GM12878 (cell line): Measurements from ENCODE around the gene HS6ST3. TPM values are rescaled to one million over a fixed set of nuclear protein-coding genes. Genes with fewer than 3 reads are reported as not detected.

Experiments
- ATAC-seq: fragments of 200-7000 bp; cut with Tn5 transposase; 3 replicates; pipeline ENCODE4 v1.9.1; 2020; ENCODE audit warnings: mild to moderate bottlenecking, moderate library complexity
- BruUV-seq: library from RNA; stranded (reverse); fragments of 400-500 nt; replicated peaks from 2 replicates; lab custom pipeline; 2021; lab: Mats Ljungman, UMichigan
- CTCF ChIA-PET: fragments of 300-600 bp; sonication (Branson Sonifier 250); formaldehyde crosslinking; extraction: SDS; loops from one replicate; lab custom pipeline; 2021; ENCODE audit warnings: inconsistent platforms; lab: Yijun Ruan, JAX
- POLR2A ChIA-PET: fragments of 350-600 bp; formaldehyde crosslinking; extraction: SDS; loops from one replicate; lab custom pipeline; 2021; ENCODE audit warnings: inconsistent platforms; lab: Charles Lee
- RAD21 ChIA-PET: fragments of 300-600 bp; sonication (Branson Sonifier 250); formaldehyde crosslinking; loops from one replicate; lab custom pipeline; 2023; ENCODE audit warnings: antibody characterized with exemption; ENCODE audit not compliant: unreplicated experiment; lab: Charles Lee
- SMC1A ChIA-PET: fragments of 300-600 bp; sonication (Branson Sonifier 250); formaldehyde crosslinking; loops from one replicate; lab custom pipeline; 2023; ENCODE audit not compliant: unreplicated experiment, uncharacterized antibody; lab: Charles Lee
- DNase-seq: peaks from one replicate; pipeline ENCODE4 v3.0.0-alpha.2; 2011; ENCODE audit warnings: low read depth, low spot score
- FAIRE-seq: peaks from 3 replicates; lab custom pipeline; 2011; peaks lifted over from hg19 to GRCh38; lab: Jason Lieb, UNC
- H2AFZ ChIP-seq: 2 replicates; pipeline ENCODE4 v1.6.0; 2011; ENCODE audit warnings: low read depth, low read length, control low read depth; ENCODE audit not compliant: control insufficient read depth
- H3K27ac ChIP-seq: 2 replicates; pipeline ENCODE4 v1.5.1; 2011; ENCODE audit warnings: control low read depth; ENCODE audit not compliant: control insufficient read depth, insufficient read depth
- H3K27me3 ChIP-seq, 2 experiments: replicated peaks in 1 of 2; 2 replicates each; pipeline versions ENCODE4 v1.6.0 to v1.6.1; 2011; ENCODE audit warnings: low read length in 1 of 2; ENCODE audit not compliant: control insufficient read depth in 2 of 2, insufficient read depth in 2 of 2
- H3K36me3 ChIP-seq, 2 experiments: 2 replicates each; pipeline ENCODE4 v1.5.1; 2011; ENCODE audit warnings: low read length in 1 of 2; ENCODE audit not compliant: control insufficient read depth in 2 of 2, insufficient read depth in 2 of 2
- H3K4me1 ChIP-seq: 2 replicates; pipeline ENCODE4 v1.6.1; 2011; ENCODE audit warnings: mild to moderate bottlenecking, low read length, moderate library complexity, mixed read lengths; ENCODE audit not compliant: control insufficient read depth, insufficient read depth
- H3K4me2 ChIP-seq: 2 replicates; pipeline ENCODE4 v1.6.0; 2011; ENCODE audit warnings: control low read depth; ENCODE audit not compliant: control insufficient read depth, insufficient read depth
- H3K4me3 ChIP-seq: fragments of 200-600 bp; sonication (generic); 2 replicates; pipeline ENCODE4 v1.5.1; 2016
- H3K79me2 ChIP-seq: 2 replicates; pipeline ENCODE4 v1.6.0; 2011; ENCODE audit warnings: low read length; ENCODE audit not compliant: control insufficient read depth, insufficient read depth
- H3K9ac ChIP-seq: 2 replicates; pipeline ENCODE4 v1.8.0; 2011; ENCODE audit warnings: low read length, control low read depth, mixed read lengths; ENCODE audit not compliant: control insufficient read depth, insufficient read depth
- H3K9me3 ChIP-seq: replicated peaks from 3 replicates; pipeline ENCODE4 v1.5.1; 2011; ENCODE audit warnings: mild to moderate bottlenecking, low read length; ENCODE audit not compliant: control insufficient read depth, insufficient read depth
- H4K20me1 ChIP-seq: 2 replicates; pipeline ENCODE4 v1.6.0; 2011; ENCODE audit not compliant: control insufficient read depth, insufficient read depth
- BMI1 ChIP-seq: fragments of 450-650 bp; IDR thresholded peaks from 2 replicates; pipeline ENCODE4 v1.6.1; 2016; ENCODE audit warnings: mild to moderate bottlenecking, moderate library complexity, borderline replicate concordance
- CHD4 ChIP-seq: fragments of 200-600 bp; sonication (generic); IDR thresholded peaks from 2 replicates; pipeline ENCODE4 v1.6.1; 2016; ENCODE audit warnings: mild to moderate bottlenecking
- EGR1 ChIP-seq, 2 experiments: IDR thresholded peaks; 1 replicate in 1 of 2; 2 replicates in 1 of 2; pipeline ENCODE4 v1.6.1; 2011 to 2012; ENCODE audit warnings: low read depth in 2 of 2, low read length in 2 of 2, borderline replicate concordance in 1 of 2, mild to moderate bottlenecking in 1 of 2, moderate library complexity in 1 of 2
- HDAC2 ChIP-seq: fragments of 200-600 bp; sonication (generic); IDR thresholded peaks from 2 replicates; pipeline ENCODE4 v1.6.1; 2017
- IRF3 ChIP-seq: fragments of 450-650 bp; IDR thresholded peaks from 2 replicates; pipeline ENCODE4 v1.6.1; 2014; ENCODE audit warnings: mild to moderate bottlenecking
- MLLT1 ChIP-seq: fragments of 450-650 bp; IDR thresholded peaks from 2 replicates; pipeline ENCODE4 v1.6.1; 2016; ENCODE audit warnings: mild to moderate bottlenecking
- PML ChIP-seq: IDR thresholded peaks from 2 replicates; pipeline ENCODE4 v1.6.1; 2012; ENCODE audit warnings: low read length, inconsistent platforms
- PRDM15 ChIP-seq: fragments of 450-650 bp; formaldehyde crosslinking; IDR thresholded peaks from 2 replicates; pipeline ENCODE4 v1.4.0; 2020; ENCODE audit warnings: mild to moderate bottlenecking, moderate library complexity
- RAD21 ChIP-seq: IDR thresholded peaks from 2 replicates; pipeline ENCODE4 v1.6.1; 2011; ENCODE audit warnings: mild to moderate bottlenecking, low read depth, low read length, moderate library complexity; ENCODE audit not compliant: insufficient read depth
- ZNF207 ChIP-seq: fragments of 450-650 bp; IDR thresholded peaks from 2 replicates; pipeline ENCODE4 v1.6.1; 2014; ENCODE audit warnings: antibody characterized with exemption, mild to moderate bottlenecking, borderline replicate concordance
- WGBS: methylation state at CpG from one replicate; pipeline ENCODE4 v1.1.6; 2016; ENCODE audit warnings: low lambda C conversion rate; ENCODE audit not compliant: insufficient replicate concordance, insufficient coverage; ENCODE audit errors: missing lambda C conversion rate; 5-methylcytosine and 5-hydroxymethylcytosine counted together
- in situ Hi-C: fragments of 300-500 bp; cut with MboI; formaldehyde crosslinking; loops from 9 replicates; pipeline ENCODE4 v1.14.3; 2018; ENCODE audit warnings: mixed read lengths
- intact Hi-C: fragments of 100-400 bp; cut with micrococcal nuclease; formaldehyde crosslinking; loops from one replicate; pipeline ENCODE4 v1.14.2; 2022; ENCODE audit not compliant: unreplicated experiment
- polyA plus RNA-seq, 11 experiments: library from polyadenylated mRNA; depleted of rRNA in 4 of 11; unstranded in 6 of 11; stranded (reverse) in 5 of 11; fragments of >200 nt; fragmentation: Nextera tagmentation in 4 of 11; fragmentation: Illumina TruSeq in 1 of 11; extraction: Ambion mirVana in 4 of 11; extraction: Trizol in 1 of 11; gene quantifications; 1 replicate in 1 of 11; 2 replicates in 10 of 11; pipeline versions ENCODE4 v1.2.1 to v1.2.3, GENCODE V29; 2011 to 2016; ENCODE audit warnings: inconsistent platforms in 2 of 11, missing spikeins in 2 of 11, low read depth in 1 of 11
- total RNA-seq, 4 experiments: library from RNA; depleted of rRNA in 3 of 4; stranded (reverse); fragments of >200 nt in 3 of 4; fragmentation: Illumina TruSeq in 1 of 4; extraction: Trizol in 1 of 4; gene quantifications; 2 replicates each; pipeline versions ENCODE4 v1.2.1 to v1.2.3, GENCODE V29; 2013 to 2021

The HS6ST3 gene
- total and polyA plus RNA-seq, 10 of the 15 experiments (the other 5 are each of a cell fraction or from before 2014, with no cell fraction given) = under 0.01 to 2.9 TPM; not detected in 8

DNA sequence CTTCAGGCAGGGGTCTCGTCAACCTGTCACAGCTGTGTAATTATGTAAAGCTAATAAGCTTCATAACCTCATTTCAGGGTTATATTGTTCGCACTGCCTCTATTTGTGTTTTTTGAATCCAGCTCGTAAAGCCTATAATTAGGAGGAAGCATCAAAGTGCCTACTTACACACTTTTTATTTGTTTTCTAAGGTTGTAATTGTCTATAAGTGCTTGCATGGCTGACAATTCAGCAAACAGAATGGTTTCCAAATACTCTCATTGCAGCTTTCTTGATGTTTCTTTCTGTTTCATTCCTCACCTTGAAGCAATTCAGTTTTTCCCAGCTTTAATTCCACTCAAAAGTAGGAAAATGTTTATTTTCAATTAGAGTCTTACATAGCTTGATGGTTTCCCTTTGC lies 336.3 kb downstream of the HS6ST3 start:
- no peak for FAIRE-seq
- BruUV-seq = no TSS peak
- in situ Hi-C loops = no loop called here

GRCh38 chr13:96428911-96429310 lies 339.0 kb downstream of the HS6ST3 start:
- Histone ChIP-seq H4K20me1 (no peaks in the 10 kb centered on the region), H3K4me3 (no peak overlapping the region), H3K4me2 (no peak overlapping the region), H3K27me3 (no peaks in the 10 kb centered on the region), H3K4me1 (no peaks in the 10 kb centered on the region), H2AFZ (no peak overlapping the region), H3K79me2 (no peaks in the 10 kb centered on the region), H3K36me3 (no peaks in the 10 kb centered on the region), H3K9ac (no peak overlapping the region), H3K27ac (no peak overlapping the region), H3K9me3 (no peaks in the 10 kb centered on the region)
- no TSS peak for BruUV-seq
- intact Hi-C loops = no loop called here
- TF ChIP-seq MLLT1 (no peak), ZNF207 (no peak), PML (no peak), RAD21 (no peak), PRDM15 (CRISPR knock-in tag) (no peak), IRF3 (no peak), BMI1 (no peak), CHD4 (no peak)
- FAIRE-seq (no peak), ATAC-seq (no peak), DNase-seq (no peak)
- in situ Hi-C loops = no loop called here
- ChIA-PET SMC1A (interaction anchor here (0.6 to 1.1 kb wide), 4 partner anchors 11 to 31 kb away, joined by 3 to 4 read pairs (median 3); no protein-coding TSS in a partner anchor), CTCF (interaction anchor here (0.7 to 1.1 kb wide), 2 partner anchors 18 to 1138 kb away, joined by 3 read pairs; no protein-coding TSS in a partner anchor), RAD21 (no interaction called here), POLR2A (no interaction called here)
- 14% methylated on average over 5 of the region's 5 CpGs for WGBS

More for the DNA sequence above, 336.3 kb downstream of the HS6ST3 start:
- ChIA-PET RAD21 (no interaction called here), SMC1A (interaction anchor here (0.6 to 1.3 kb wide), 2 partner anchors 10 to 239 kb away, joined by 3 read pairs; no protein-coding TSS in a partner anchor)
- no peak overlapping the region for H3K4me2 ChIP-seq
- no peak overlapping the region for H3K27ac ChIP-seq
- H3K27me3 ChIP-seq = no peaks in the 10 kb centered on the region
- no peak for DNase-seq
- H3K4me3 ChIP-seq = no peak overlapping the region
- no peaks in the 10 kb centered on the region for H3K4me1 ChIP-seq
- no peaks in the 10 kb centered on the region for H3K36me3 ChIP-seq
- TF ChIP-seq EGR1 (IDR thresholded peaks at IDR 0.05; ENCODE audit: borderline replicate concordance in 1 of 2, low read depth in 2 of 2, low read length in 2 of 2) (no peak), HDAC2 (no peak)
- TF ChIP-seq, all 136 proteins: peak for 0
- WGBS = 11% methylated on average over 3 of the region's 3 CpGs
- no peaks in the 10 kb centered on the region for H3K79me2 ChIP-seq
- no peak overlapping the region for H3K9ac ChIP-seq
- POLR2A ChIA-PET = no interaction called here
- H3K9me3 ChIP-seq = no peaks in the 10 kb centered on the region
- H4K20me1 ChIP-seq = no peaks in the 10 kb centered on the region
- CTCF ChIA-PET = no interaction called here
- intact Hi-C loops = no loop called here
- ATAC-seq = no peak
- H2AFZ ChIP-seq = no peak overlapping the region
